Stomach (tissue), 9 donors: Measurements from ENCODE around the gene CNTN5. TPM values are rescaled to one million over a fixed set of nuclear protein-coding genes. Genes with fewer than 3 reads are reported as not detected.

ENCODE experiments used
- DNase-seq, 2 donors: peaks; one replicate each; pipeline versions ENCODE4 v3.0.0 to v3.0.0-alpha.2; 2013 to 2019
- H3K27ac ChIP-seq, 5 donors: fragments of 200-600 bp in 4 of 5; sonication (generic) in 4 of 5; one replicate each; pipeline ENCODE4 v1.5.1; 2013 to 2019; ENCODE audit warnings: mild to moderate bottlenecking in 1 of 5, moderate library complexity in 1 of 5
- H3K27me3 ChIP-seq, 3 donors: fragments of 200-600 bp; sonication (generic); one replicate each; pipeline ENCODE4 v1.5.1; 2017 to 2019; ENCODE audit warnings: mixed run types in 1 of 3
- H3K36me3 ChIP-seq, 4 donors: fragments of 200-600 bp; sonication (generic); 1 replicate in 3 of 4; 2 replicates in 1 of 4; pipeline ENCODE4 v1.5.1; 2016 to 2019
- H3K4me1 ChIP-seq, 4 donors: fragments of 200-600 bp; sonication (generic); one replicate each; pipeline ENCODE4 v1.5.1; 2016 to 2019
- H3K4me3 ChIP-seq, 4 donors: fragments of 200-600 bp; sonication (generic) in 3 of 4; one replicate each; pipeline ENCODE4 v1.5.1; 2016 to 2019; ENCODE audit warnings: mild to moderate bottlenecking in 1 of 4
- H3K9me3 ChIP-seq, 4 donors: fragments of 200-600 bp; sonication (generic); one replicate each; pipeline ENCODE4 v1.5.1; 2016 to 2019
- EP300 ChIP-seq: sonication (generic); formaldehyde crosslinking; IDR thresholded peaks from one replicate; pipeline ENCODE4 v1.6.1; 2017; ENCODE audit warnings: antibody characterized with exemption
- POLR2A ChIP-seq, 4 donors: fragments of 450-650 bp; IDR thresholded peaks; one replicate each; pipeline ENCODE4 v1.6.1; 2016; ENCODE audit warnings: antibody characterized with exemption in 4 of 4, control low read depth in 2 of 4, mild to moderate bottlenecking in 1 of 4, moderate library complexity in 1 of 4
- POLR2AphosphoS5 ChIP-seq, 3 donors: sonication (generic); formaldehyde crosslinking; IDR thresholded peaks; one replicate each; pipeline ENCODE4 v1.6.1; 2016; ENCODE audit warnings: antibody characterized with exemption in 3 of 3
- WGBS, 5 donors: extraction: QIAGEN DNeasy Blood & Tissue Kit in 3 of 5; methylation state at CpG; one replicate each; pipeline versions ENCODE4 v1.1.5 to v1.1.7; 2013 to 2018; 5-methylcytosine and 5-hydroxymethylcytosine counted together
- intact Hi-C: fragments of 100-400 bp; cut with DNase I; formaldehyde crosslinking; loops from one replicate; pipeline ENCODE4 v1.15.1; 2023; ENCODE audit warnings: low total_unique reads
- polyA plus RNA-seq, 3 donors: library from polyadenylated mRNA; stranded (reverse); fragments of 200-250 nt; gene quantifications; one replicate each; pipeline ENCODE4 v1.2.3, GENCODE V29; 2013
- total RNA-seq, 5 donors: library from RNA; depleted of rRNA; stranded (reverse); fragments of >200 nt; gene quantifications; one replicate each; pipeline versions ENCODE4 v1.1.0 to v1.2.3, GENCODE V29; 2014 to 2016
- TF ChIP-seq, protein P1 (sequence below), 7 experiments: fragments of 450-650 bp in 4 of 7; fragments of 200-600 bp in 3 of 7; sonication (generic) in 3 of 7; IDR thresholded peaks; one replicate each; pipeline ENCODE4 v1.5.1; 2016 to 2019; ENCODE audit warnings: antibody characterized with exemption in 7 of 7, control low read depth in 2 of 7, mild to moderate bottlenecking in 1 of 7
- donor health status: healthy with polysubstance abuse.
- donor health status: Bipolar disorder and iron deficiency.
- donor health status: healthy.

CNTN5 gene
- total and polyA plus RNA-seq, 8 donors, result 0.05 to 9.9 TPM; not detected in 6

DNA sequence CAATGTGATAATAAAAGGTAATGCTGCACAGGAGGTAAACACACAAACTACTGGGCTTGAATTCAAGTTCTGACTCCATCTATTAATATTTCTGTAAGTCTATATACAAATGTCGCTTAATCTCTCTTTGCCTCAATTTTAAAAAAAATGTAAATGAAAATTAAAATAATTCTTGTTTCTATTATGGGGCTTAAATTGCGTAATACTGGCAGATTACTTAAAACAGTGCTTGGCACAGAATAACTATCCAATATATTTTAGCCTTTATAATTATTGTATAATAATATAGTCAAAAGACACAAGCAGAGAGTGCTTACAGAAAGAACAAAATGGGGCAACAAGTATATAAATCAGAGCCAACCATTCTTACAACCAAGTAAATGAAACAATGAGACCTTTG is 489.1 kb downstream of the CNTN5 start:
- 72 to 93% (median 84%) methylated on average over 2 of the region's 2 CpGs for WGBS, 5 donors
- Histone ChIP-seq H3K4me1 (no peaks in the 10 kb centered on the region), H3K9me3 (peaks cover 0 to 4% (median 0%) of the 10 kb centered on the region in 4 donors), H3K27ac (no peak overlapping the region), H3K27me3 (no peaks in the 10 kb centered on the region), H3K36me3 (no peaks in the 10 kb centered on the region), H3K4me3 (no peak overlapping the region)
- DNase-seq, result no peak
- intact Hi-C loops, result no loop called here
- TF ChIP-seq POLR2AphosphoS5 (IDR thresholded peaks at IDR 0.05), result no peak
- no peak for TF ChIP-seq EP300
- TF ChIP-seq POLR2A (IDR thresholded peaks at IDR 0.05), result no peak
- TF ChIP-seq, protein P1, sequence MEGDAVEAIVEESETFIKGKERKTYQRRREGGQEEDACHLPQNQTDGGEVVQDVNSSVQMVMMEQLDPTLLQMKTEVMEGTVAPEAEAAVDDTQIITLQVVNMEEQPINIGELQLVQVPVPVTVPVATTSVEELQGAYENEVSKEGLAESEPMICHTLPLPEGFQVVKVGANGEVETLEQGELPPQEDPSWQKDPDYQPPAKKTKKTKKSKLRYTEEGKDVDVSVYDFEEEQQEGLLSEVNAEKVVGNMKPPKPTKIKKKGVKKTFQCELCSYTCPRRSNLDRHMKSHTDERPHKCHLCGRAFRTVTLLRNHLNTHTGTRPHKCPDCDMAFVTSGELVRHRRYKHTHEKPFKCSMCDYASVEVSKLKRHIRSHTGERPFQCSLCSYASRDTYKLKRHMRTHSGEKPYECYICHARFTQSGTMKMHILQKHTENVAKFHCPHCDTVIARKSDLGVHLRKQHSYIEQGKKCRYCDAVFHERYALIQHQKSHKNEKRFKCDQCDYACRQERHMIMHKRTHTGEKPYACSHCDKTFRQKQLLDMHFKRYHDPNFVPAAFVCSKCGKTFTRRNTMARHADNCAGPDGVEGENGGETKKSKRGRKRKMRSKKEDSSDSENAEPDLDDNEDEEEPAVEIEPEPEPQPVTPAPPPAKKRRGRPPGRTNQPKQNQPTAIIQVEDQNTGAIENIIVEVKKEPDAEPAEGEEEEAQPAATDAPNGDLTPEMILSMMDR (IDR thresholded peaks at IDR 0.05), result no peak

- Histone ChIP-seq H3K36me3 (no peaks in the 10 kb centered on the region), H3K27me3 (no peaks in the 10 kb centered on the region), H3K4me1 (no peaks in the 10 kb centered on the region), H3K9me3 (peaks cover 0 to 4% (median 0%) of the 10 kb centered on the region in 4 donors), H3K4me3 (no peak overlapping the region), H3K27ac (no peak overlapping the region)
- DNase-seq, result no peak
- TF ChIP-seq POLR2A (IDR thresholded peaks at IDR 0.05) (no peak), POLR2AphosphoS5 (IDR thresholded peaks at IDR 0.05) (no peak), EP300 (no peak)
- TF ChIP-seq, protein P1 (IDR thresholded peaks at IDR 0.05), result no peak
- 74 to 89% (median 88%) methylated on average over 2 of the region's 2 CpGs for WGBS, 5 donors
- intact Hi-C loops, result no loop called here
These were observed 492.6 kb downstream of the CNTN5 start for GRCh38 chr11:99513368-99513767.

DNA sequence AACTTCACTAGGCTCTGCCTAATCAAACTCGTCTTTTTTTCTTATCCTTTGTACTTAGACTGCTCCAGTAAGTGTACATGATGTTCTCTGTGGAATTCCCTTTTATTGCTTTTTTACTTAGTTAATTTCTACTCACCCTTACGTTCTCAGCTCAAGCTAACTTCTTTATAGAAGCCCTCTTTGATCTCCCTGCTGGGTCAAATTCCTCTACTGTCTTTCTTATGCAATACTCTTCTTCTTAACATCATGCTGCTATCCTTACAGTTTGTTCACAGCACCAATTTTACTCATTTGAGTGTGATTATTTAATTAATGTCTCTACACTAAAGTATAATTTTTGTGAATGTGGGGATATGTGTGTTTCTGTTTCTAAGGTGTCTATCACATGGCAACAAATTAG is 498.3 kb downstream of the CNTN5 start:
- H3K27me3 ChIP-seq, result no peaks in the 10 kb centered on the region
- WGBS, 5 donors, result 54 to 57% (median 55%) methylated on average over 2 of the region's 2 CpGs
- H3K4me1 ChIP-seq, result no peaks in the 10 kb centered on the region
- H3K4me3 ChIP-seq, result no peak overlapping the region
- no peaks in the 10 kb centered on the region for H3K9me3 ChIP-seq
- no peak for TF ChIP-seq EP300
- TF ChIP-seq, protein P1 (IDR thresholded peaks at IDR 0.05), result no peak
- no peak for TF ChIP-seq POLR2AphosphoS5 (IDR thresholded peaks at IDR 0.05)
- TF ChIP-seq POLR2A (IDR thresholded peaks at IDR 0.05), result no peak
- H3K36me3 ChIP-seq, result no peaks in the 10 kb centered on the region
- H3K27ac ChIP-seq, result no peak overlapping the region
- intact Hi-C loops, result no loop called here
- no peak for DNase-seq

GRCh38 chr11:99522467-99523173 is 501.9 kb downstream of the CNTN5 start:
- no peak for TF ChIP-seq POLR2A (IDR thresholded peaks at IDR 0.05)
- no peak for TF ChIP-seq EP300
- TF ChIP-seq, protein P1 (IDR thresholded peaks at IDR 0.05), result no peak
- no peak for TF ChIP-seq POLR2AphosphoS5 (IDR thresholded peaks at IDR 0.05)
- H3K27ac ChIP-seq, result no peak overlapping the region
- H3K36me3 ChIP-seq, result no peaks in the 10 kb centered on the region
- no peak overlapping the region for H3K4me3 ChIP-seq
- 67 to 79% (median 69%) methylated on average over 5 of the region's 5 CpGs for WGBS, 5 donors
- H3K27me3 ChIP-seq, result no peaks in the 10 kb centered on the region
- H3K4me1 ChIP-seq, result no peaks in the 10 kb centered on the region
- DNase-seq, result no peak
- no peaks in the 10 kb centered on the region for H3K9me3 ChIP-seq
- intact Hi-C loops, result no loop called here
